ENCODE data around the gene XK.

The XK gene

GRCh38 chrX:37679888-37680287 is 5.7 kb upstream of the XK start:
- DNase-seq (ENCODE audit: low read depth): no peak

- no peak for DNase-seq (ENCODE audit: low read depth)
These were observed 1.2 kb upstream of the XK start for GRCh38 chrX:37684426-37684825.

GRCh38 chrX:37684973-37685372 is 618 bp upstream of the XK start:
- no peak for DNase-seq (ENCODE audit: low read depth)

- DNase-seq (ENCODE audit: low read depth): no peak
These were observed 891 bp downstream of the XK start for GRCh38 chrX:37686369-37686995.

GRCh38 chrX:37686996-37687395 is 1.4 kb downstream of the XK start:
- DNase-seq (ENCODE audit: low read depth): no peak

- no peak for DNase-seq (ENCODE audit: low read depth)
These were observed 4.5 kb downstream of the XK start for GRCh38 chrX:37690119-37690518.

- no peak for DNase-seq (ENCODE audit: low read depth)
These were observed 7.3 kb downstream of the XK start for GRCh38 chrX:37692918-37693317.

- no peak for DNase-seq (ENCODE audit: low read depth)
These were observed 11.7 kb downstream of the XK start for GRCh38 chrX:37697169-37697760.

GRCh38 chrX:37701588-37701987 is 16.0 kb downstream of the XK start:
- DNase-seq (ENCODE audit: low read depth): no peak

- no peak for DNase-seq (ENCODE audit: low read depth)
These were observed 26.4 kb downstream of the XK start for GRCh38 chrX:37711991-37712390.

- DNase-seq (ENCODE audit: low read depth): no peak
These were observed 26.9 kb downstream of the XK start for GRCh38 chrX:37712458-37712857.

GRCh38 chrX:37714479-37714878 is 28.9 kb downstream of the XK start:
- DNase-seq (ENCODE audit: low read depth): no peak

GRCh38 chrX:37716602-37717001 is 31.0 kb downstream of the XK start:
- no peak for DNase-seq (ENCODE audit: low read depth)

- no peak for DNase-seq (ENCODE audit: low read depth)
These were observed 32.1 kb downstream of the XK start for GRCh38 chrX:37717708-37718107.

- no peak for DNase-seq (ENCODE audit: low read depth)
These were observed 37.0 kb downstream of the XK start for GRCh38 chrX:37722595-37722994.

GRCh38 chrX:37726346-37726745 is 40.8 kb downstream of the XK start:
- no peak for DNase-seq (ENCODE audit: low read depth)

- DNase-seq (ENCODE audit: low read depth): peak; percentile 6
These were observed 59.8 kb downstream of the XK start for GRCh38 chrX:37745354-37745753.

GRCh38 chrX:37745835-37746217 is 60.2 kb downstream of the XK start:
- no peak for DNase-seq (ENCODE audit: low read depth)

- no peak for DNase-seq (ENCODE audit: low read depth)
These were observed 60.8 kb downstream of the XK start for GRCh38 chrX:37746218-37746941.

GRCh38 chrX:37746951-37747350 is 61.4 kb downstream of the XK start:
- DNase-seq (ENCODE audit: low read depth): no peak

GRCh38 chrX:37752281-37752680 is 66.7 kb downstream of the XK start:
- DNase-seq (ENCODE audit: low read depth): no peak

GRCh38 chrX:37752936-37753335 is 67.3 kb downstream of the XK start:
- no peak for DNase-seq (ENCODE audit: low read depth)

GRCh38 chrX:37753384-37753783 is 67.8 kb downstream of the XK start:
- no peak for DNase-seq (ENCODE audit: low read depth)

GRCh38 chrX:37754516-37754915 is 68.9 kb downstream of the XK start:
- no peak for DNase-seq (ENCODE audit: low read depth)
